Posterior cingulate gyrus (tissue), 11 donors: ENCODE measurements around the gene RAD51B.
"Not testable (repeated sequence)": the region's sequence is repeated elsewhere in the genome, so short reads cannot be mapped to it uniquely, and the experiment has no call there.

ENCODE experiments used
- DNase-seq, 10 donors: peaks; one replicate each; pipeline versions ENCODE4 v3.0.0 to v3.0.0-alpha.2; 2020 to 2021; ENCODE audit warnings: mixed read lengths in 3 of 10
- intact Hi-C: fragments of 100-400 bp; cut with DNase I; formaldehyde crosslinking; loops from one replicate; pipeline ENCODE4 v1.15.1; 2023

The RAD51B gene

GRCh38 chr14:68011406-68012028 is 191.9 kb downstream of the RAD51B start:
- intact Hi-C loops: no loop called here
- no peak for DNase-seq

- no peak for DNase-seq
- intact Hi-C loops: no loop called here
These were observed 193.3 kb downstream of the RAD51B start for GRCh38 chr14:68012871-68013270.

GRCh38 chr14:68013326-68013725 is 193.7 kb downstream of the RAD51B start:
- intact Hi-C loops: no loop called here
- DNase-seq: no peak

DNA sequence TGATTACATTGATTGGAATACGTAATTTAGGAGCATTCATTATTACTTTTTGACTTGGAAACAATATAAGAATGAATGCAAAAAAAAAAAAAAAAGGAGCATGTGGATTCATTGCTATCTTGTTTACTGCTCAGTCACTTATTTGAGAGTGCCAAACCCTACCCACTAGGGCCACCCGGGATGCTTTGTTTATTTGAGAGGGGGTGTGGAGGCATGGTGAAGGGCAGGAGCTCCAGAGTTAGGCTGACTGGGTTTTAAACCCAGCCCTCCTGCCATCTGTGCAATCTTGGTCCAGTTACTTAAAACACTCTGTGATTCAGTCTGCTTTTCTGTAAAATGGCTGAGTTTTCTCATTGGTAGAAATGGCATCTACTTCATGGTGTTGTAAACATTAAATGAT is 195.2 kb downstream of the RAD51B start:
- DNase-seq: no peak
- intact Hi-C loops: no loop called here

DNA sequence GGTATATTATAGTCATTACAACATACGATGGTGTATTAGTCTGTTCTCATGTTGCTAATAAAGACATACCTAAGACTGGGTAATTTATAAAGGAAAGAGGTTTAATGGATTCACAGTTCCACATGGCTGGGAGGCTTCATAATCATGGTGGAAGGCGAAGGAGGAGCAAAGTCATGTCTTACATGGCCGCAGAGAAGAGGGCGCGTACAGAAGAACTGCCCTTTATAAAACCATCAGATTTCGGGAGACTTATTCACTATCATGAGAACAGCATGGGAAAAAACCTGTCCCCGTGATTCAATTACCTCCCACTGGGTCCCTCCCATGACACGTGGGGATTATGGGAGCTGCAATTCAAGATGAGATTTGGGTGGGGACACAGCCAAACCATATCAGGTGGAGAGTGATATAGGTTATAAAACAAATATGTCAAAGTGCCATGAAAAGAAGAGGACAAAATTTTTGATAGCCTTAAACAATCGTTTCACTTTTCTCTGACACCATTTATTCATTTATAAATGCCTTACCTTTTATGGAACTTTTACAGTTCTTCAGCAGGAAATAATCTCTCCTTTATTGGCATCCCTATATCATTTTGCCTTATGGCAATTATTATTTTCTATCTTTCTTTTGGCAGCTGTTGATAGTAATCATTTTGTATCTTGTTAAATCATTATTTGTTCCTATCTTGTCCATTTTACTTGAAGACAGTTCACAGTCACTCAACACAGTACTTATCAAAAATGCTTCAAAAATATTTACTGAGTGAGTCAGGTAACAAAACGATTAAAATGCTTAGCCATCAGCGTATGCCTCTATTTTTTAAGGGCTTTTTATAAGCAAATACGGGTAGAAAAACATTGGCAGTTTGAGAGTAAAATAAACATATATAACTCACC is 196.0 kb downstream of the RAD51B start:
- intact Hi-C loops: no loop called here
- DNase-seq: no peak

GRCh38 chr14:68016255-68016914 is 196.8 kb downstream of the RAD51B start:
- no peak for DNase-seq

DNA sequence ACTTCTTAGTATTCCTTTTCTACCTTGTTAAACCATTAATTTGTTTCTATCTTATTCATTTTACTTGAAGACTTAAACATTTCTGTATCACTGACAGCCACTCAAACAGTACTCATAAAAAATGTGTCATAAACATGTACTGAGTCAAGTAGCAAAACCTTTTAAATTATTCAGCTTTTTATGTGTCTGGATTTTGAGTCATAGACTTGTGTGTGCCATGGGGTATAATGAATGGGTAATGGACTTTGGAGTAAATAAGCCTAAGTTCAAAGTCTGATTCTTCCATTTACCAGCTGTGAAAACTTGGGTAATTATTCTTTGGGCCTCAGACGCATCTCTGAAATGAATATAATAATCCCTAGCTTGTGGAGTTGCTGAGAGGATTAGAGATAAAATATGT is 199.0 kb downstream of the RAD51B start:
- intact Hi-C loops: no loop called here
- DNase-seq: no peak

More at GRCh38 chr14:68016255-68016914, 196.8 kb downstream of the RAD51B start:
- intact Hi-C loops: no loop called here

DNA sequence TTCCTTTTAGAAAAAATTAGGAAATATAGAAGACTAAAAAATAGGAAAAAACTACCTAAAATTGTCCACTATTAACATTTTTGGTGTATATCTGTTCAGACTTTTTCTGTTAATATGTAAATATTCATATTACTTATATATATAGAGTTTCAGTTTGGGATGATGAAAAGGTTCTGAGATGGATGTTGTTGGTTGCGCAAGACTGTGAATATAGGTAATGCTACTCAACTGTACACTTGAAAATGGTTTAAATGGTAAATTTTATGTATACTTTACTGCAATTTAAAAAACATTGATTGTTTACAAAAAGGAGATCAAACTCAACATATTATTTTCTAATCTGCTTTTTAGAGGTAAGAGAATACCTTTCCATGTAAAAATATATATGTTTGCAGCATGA is 200.9 kb downstream of the RAD51B start:
- intact Hi-C loops: no loop called here

DNA sequence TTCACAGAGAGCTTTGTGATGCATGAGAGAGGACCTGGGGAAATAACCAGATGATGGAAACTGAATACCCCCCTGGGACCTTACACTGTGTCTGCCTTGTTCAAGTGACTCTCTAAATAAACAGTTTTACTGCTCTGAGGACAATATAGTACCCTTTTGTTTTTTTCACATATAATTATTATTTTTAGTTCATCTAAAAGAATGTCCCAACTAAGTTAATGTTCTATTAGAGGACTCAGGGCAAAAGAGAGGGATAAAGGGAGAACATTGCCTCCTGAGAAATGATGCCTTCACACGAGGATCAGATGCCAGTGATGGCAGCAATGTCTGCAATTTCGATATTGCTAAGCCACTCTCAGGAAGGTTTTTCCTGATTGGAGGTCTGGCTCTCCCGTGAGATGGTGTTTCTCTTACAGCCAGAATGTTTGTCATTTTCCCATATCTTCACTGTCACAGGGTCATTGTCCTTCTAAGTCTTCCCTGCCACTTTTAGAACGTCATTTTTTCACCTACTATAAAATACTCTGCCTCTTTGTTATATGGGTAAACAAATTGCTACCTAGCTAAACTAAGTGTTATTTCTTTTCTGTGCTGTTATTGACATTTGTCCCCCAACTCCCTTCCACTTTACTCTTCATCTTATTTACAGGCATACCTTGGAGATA is 201.6 kb downstream of the RAD51B start:
- no peak for DNase-seq
- intact Hi-C loops: no loop called here

More for the DNA sequence above, 200.9 kb downstream of the RAD51B start:
- no peak for DNase-seq

GRCh38 chr14:68027276-68027675 is 207.7 kb downstream of the RAD51B start:
- intact Hi-C loops: no loop called here
- no peak for DNase-seq

- no peak for DNase-seq
- intact Hi-C loops: no loop called here
These were observed 208.5 kb downstream of the RAD51B start for GRCh38 chr14:68028075-68028474.

GRCh38 chr14:68031011-68031410 is 211.4 kb downstream of the RAD51B start:
- DNase-seq, intact Hi-C loops: not testable (repeated sequence)

GRCh38 chr14:68032154-68032553 is 212.6 kb downstream of the RAD51B start:
- intact Hi-C loops: no loop called here
- no peak for DNase-seq

- intact Hi-C loops: no loop called here
- no peak for DNase-seq
These were observed 213.9 kb downstream of the RAD51B start for GRCh38 chr14:68033336-68033932.

DNA sequence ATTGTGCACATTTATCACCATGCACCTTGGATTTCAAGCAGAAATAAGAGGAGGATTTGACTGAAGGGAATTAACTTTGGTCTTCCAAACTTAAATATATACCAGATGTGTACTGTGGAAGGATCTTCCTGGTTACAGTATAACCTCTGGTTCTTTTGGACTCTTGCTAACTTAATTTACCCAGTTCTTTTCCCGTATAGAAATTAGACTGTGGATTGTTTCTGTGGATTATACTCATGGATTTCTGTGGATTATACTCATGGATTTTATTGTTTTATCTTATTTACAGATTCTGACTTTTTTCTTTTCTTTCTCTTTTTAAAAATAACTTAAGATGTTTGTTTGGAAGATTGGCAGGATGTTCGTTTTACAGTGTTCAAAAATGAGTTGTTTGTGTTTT is 215.3 kb downstream of the RAD51B start:
- intact Hi-C loops: no loop called here

GRCh38 chr14:68036202-68036601 is 216.6 kb downstream of the RAD51B start:
- DNase-seq: no peak
- intact Hi-C loops: no loop called here

More for the DNA sequence above, 215.3 kb downstream of the RAD51B start:
- no peak for DNase-seq

DNA sequence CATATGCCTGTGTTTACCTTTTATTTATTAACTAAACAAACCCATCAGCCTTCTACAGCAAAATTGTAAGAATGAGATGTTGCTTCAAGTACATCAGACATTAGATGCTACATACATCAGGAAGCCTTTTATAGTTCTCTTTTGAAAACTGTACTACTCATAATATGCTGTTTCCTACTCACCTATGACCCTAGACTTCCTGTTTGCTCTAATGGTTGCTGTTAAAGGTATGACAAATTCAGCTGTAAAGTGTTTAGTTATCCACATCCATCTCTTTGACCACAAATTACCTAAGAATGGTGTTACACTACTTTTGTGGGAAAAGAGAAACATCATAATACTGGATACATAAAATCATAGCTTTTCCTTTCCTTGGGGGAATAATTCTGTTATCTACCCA is 220.0 kb downstream of the RAD51B start:
- no peak for DNase-seq
- intact Hi-C loops: no loop called here

- DNase-seq: no peak
- intact Hi-C loops: no loop called here
These were observed 221.2 kb downstream of the RAD51B start for GRCh38 chr14:68040633-68041369.

DNA sequence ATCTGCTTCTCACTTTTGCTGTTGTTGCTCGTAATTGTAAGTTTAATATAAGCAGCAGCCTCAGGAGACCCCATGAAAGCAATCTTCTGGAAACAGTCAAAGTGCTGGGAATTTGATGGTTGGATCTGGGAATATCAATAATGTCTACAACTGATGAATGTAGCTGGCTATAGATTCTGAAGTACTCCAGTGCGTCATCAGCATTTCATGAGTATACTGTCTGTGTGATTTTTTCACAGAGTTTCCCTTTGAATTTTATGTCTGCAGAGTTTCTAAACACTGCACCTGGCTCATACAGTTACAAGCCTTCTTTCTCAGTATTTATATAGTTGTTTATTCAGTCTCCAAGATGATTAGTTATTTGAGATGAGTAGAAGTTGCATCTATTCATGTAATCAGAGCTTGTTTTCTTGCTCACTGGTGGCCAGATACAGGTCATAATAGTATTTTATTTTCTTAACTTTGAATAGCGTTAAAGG is 222.3 kb downstream of the RAD51B start:
- DNase-seq: no peak
- intact Hi-C loops: no loop called here
